Measurements from ENCODE around the gene MYO1E. TPM values are rescaled to one million over a fixed set of nuclear protein-coding genes. Genes with fewer than 3 reads are reported as not detected.

Gene MYO1E
- total and polyA plus RNA-seq, 2 of the 8 experiments (the other 6 are each of a cell fraction or from before 2014, with no cell fraction given), result 19.6 to 142 TPM

DNA sequence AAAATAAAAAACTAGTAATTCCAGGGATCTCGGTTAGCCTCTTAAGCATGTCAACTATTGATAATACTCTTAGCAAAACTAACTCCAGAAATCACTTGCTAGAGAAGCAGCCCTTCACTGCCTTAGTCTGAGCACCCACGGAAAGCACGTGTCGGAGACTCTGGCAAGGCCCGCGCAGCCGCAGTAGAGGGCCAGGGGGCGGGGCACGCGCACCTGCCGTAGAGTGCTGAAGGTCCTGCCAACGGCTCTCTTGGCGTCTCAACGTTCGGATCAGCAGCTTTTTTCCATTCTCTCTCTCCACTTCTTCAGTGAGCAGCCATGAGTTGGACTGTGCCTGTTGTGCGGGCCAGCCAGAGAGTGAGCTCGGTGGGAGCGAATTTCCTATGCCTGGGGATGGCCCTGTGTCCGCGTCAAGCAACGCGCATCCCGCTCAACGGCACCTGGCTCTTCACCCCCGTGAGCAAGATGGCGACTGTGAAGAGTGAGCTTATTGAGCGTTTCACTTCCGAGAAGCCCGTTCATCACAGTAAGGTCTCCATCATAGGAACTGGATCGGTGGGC, 166.0 kb downstream of the MYO1E start, which contains the start of gene LDHAL6B:
LDHAL6B (plus strand) TSS at position 221 of the 561 bp plus-strand sequence; CDS start at position 319, 98 bp downstream.
- H3K79me1 ChIP-seq (ENCODE audit: low read depth, low read length), result no peaks in the 10 kb centered on the region
- no peak within 1 kb of the TSS for H3K4me3 ChIP-seq (ENCODE audit: extremely low read depth in 1 of 4, insufficient read depth in 2 of 4, low read depth in 3 of 4, low read length in 4 of 4)
- H2BK12ac ChIP-seq (ENCODE audit: low read depth, low read length), result no peak within 1 kb of the TSS
- H4K5ac ChIP-seq (ENCODE audit: insufficient read length, low read depth, low read length), result no peak within 1 kb of the TSS
- H3K27me3 ChIP-seq (replicated peaks in 1 of 4; ENCODE audit: control insufficient read depth in 3 of 4, extremely low read depth in 1 of 4, insufficient read depth in 3 of 4, low read length in 3 of 4), result no peaks in the 10 kb centered on the region
- H3K23ac ChIP-seq (ENCODE audit: insufficient read length), result no peak within 1 kb of the TSS
- no peak within 1 kb of the TSS for H3K27ac ChIP-seq (ENCODE audit: low read depth, low read length)
- no peak within 1 kb of the TSS for H4K8ac ChIP-seq (ENCODE audit: extremely low read depth, insufficient read depth, low read length)
- no peak within 1 kb of the TSS for H2AK5ac ChIP-seq (ENCODE audit: low read depth, low read length)
- no peak within 1 kb of the TSS for H4K91ac ChIP-seq (replicated peaks; ENCODE audit: insufficient read length, low read length)
- no peak within 1 kb of the TSS for H2BK20ac ChIP-seq (ENCODE audit: low read length)
- no peak within 1 kb of the TSS for H3K9ac ChIP-seq (replicated peaks in 1 of 4; ENCODE audit: extremely low read depth in 1 of 4, low read depth in 3 of 4, low read length in 3 of 4)
- no peak within 1 kb of the TSS for H3K4ac ChIP-seq (replicated peaks; ENCODE audit: insufficient read length, low read depth, low read length)
- no peak within 1 kb of the TSS for H3K18ac ChIP-seq (ENCODE audit: extremely low read depth, low read length)
- H3K4me2 ChIP-seq (ENCODE audit: insufficient read depth in 1 of 2, low read depth in 2 of 2, low read length in 2 of 2), result no peak within 1 kb of the TSS
- no peak within 1 kb of the TSS for H2BK15ac ChIP-seq (ENCODE audit: low read length)
- H4K20me1 ChIP-seq (replicated peaks in 1 of 2; ENCODE audit: control insufficient read depth in 1 of 2, insufficient read depth in 2 of 2, low read length in 2 of 2), result no peaks in the 10 kb centered on the region
- H3K36me3 ChIP-seq (ENCODE audit: control insufficient read depth in 2 of 4, insufficient read depth in 4 of 4, low read length in 3 of 4), result peaks cover 11 to 68% (median 35%) of the 10 kb centered on the region in 4 experiments; a peak in 7 of 8 replicates
- no peak within 1 kb of the TSS for H2AFZ ChIP-seq (ENCODE audit: low read length)
- no peak for DNase-seq (ENCODE audit: low read depth in 1 of 2, low spot score in 2 of 2)
- H3K23me2 ChIP-seq (ENCODE audit: low read depth, low read length), result no peaks in the 10 kb centered on the region
- no peaks in the 10 kb centered on the region for H3K4me1 ChIP-seq (replicated peaks in 1 of 4; ENCODE audit: control insufficient read depth in 3 of 4, insufficient read depth in 4 of 4, low read length in 3 of 4)
- ChIA-PET POLR2A (ENCODE audit: partially characterized antibody) (no interaction called here), CTCF (ENCODE audit: partially characterized antibody) (interaction anchor here (0.6 to 1.8 kb wide), 2 partner anchors 33 to 41 kb away, joined by 3 to 4 read pairs; no protein-coding TSS in a partner anchor)
- no peak for TF ChIP-seq FOSL1 (IDR thresholded peaks at IDR 0.05; ENCODE audit: insufficient read depth, low read depth, low read length)
- no peak for TF ChIP-seq EP300 (IDR thresholded peaks at IDR 0.05; ENCODE audit: borderline replicate concordance in 1 of 2, low read depth in 2 of 2, low read length in 2 of 2)
- TF ChIP-seq TAF1 (IDR thresholded peaks at IDR 0.05; ENCODE audit: low read depth, low read length), result no peak
- TF ChIP-seq BCL11A (IDR thresholded peaks at IDR 0.05; ENCODE audit: low read depth in 2 of 2, low read length in 2 of 2), result no peak
- TF ChIP-seq YY1 (IDR thresholded peaks at IDR 0.05; ENCODE audit: low read depth, low read length), result no peak
- no peak for TF ChIP-seq CHD2 (IDR thresholded peaks at IDR 0.05; ENCODE audit: low read length)
- no peak for TF ChIP-seq SRF (IDR thresholded peaks at IDR 0.05; ENCODE audit: low read depth, low read length)
- no peak for TF ChIP-seq JUND (IDR thresholded peaks at IDR 0.05; ENCODE audit: low read length)
- TF ChIP-seq NRF1 (IDR thresholded peaks at IDR 0.05; ENCODE audit: low read depth, low read length), result no peak
- no peak for TF ChIP-seq SIX5 (IDR thresholded peaks at IDR 0.05; ENCODE audit: low read depth, low read length)
- TF ChIP-seq KDM1A (IDR thresholded peaks at IDR 0.05; ENCODE audit: borderline replicate concordance, low read length), result no peak
- no peak for TF ChIP-seq SUZ12 (IDR thresholded peaks at IDR 0.05; ENCODE audit: low read length)
- TF ChIP-seq, protein P1, sequence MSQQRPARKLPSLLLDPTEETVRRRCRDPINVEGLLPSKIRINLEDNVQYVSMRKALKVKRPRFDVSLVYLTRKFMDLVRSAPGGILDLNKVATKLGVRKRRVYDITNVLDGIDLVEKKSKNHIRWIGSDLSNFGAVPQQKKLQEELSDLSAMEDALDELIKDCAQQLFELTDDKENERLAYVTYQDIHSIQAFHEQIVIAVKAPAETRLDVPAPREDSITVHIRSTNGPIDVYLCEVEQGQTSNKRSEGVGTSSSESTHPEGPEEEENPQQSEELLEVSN (IDR thresholded peaks at IDR 0.05), result no peak
- TF ChIP-seq RFX5 (IDR thresholded peaks at IDR 0.05; ENCODE audit: borderline replicate concordance, low read depth, low read length), result no peak
- no peak within 1 kb of the TSS for H2BK5ac ChIP-seq (ENCODE audit: low read depth, low read length)
- no peaks in the 10 kb centered on the region for H3K9me3 ChIP-seq (ENCODE audit: insufficient read depth in 2 of 2, low read depth in 1 of 2, low read length in 1 of 2)
- no peak for FAIRE-seq
- no peaks in the 10 kb centered on the region for H3K79me2 ChIP-seq (ENCODE audit: control insufficient read depth in 1 of 2, insufficient read depth in 2 of 2, low read length in 2 of 2)
- H3K56ac ChIP-seq (replicated peaks; ENCODE audit: insufficient read length, low read depth, low read length), result no peak within 1 kb of the TSS
- no peak within 1 kb of the TSS for H3K14ac ChIP-seq (ENCODE audit: insufficient read length)
- WGBS, 2 experiments (ENCODE audit: extremely low coverage in 1 of 2, insufficient coverage in 1 of 2, insufficient read length in 1 of 2, insufficient replicate concordance in 2 of 2, low coverage in 1 of 2, low lambda C conversion rate in 2 of 2, missing lambda C conversion rate in 1 of 2), result 92% methylated on average over 29 of the region's 30 CpGs; no CpG with 5 or more reads in 1 of the 2 experiments
- H2BK120ac ChIP-seq (replicated peaks; ENCODE audit: low read depth, low read length), result no peak within 1 kb of the TSS
